GM23248 (cell line): Measurements from ENCODE around the gene VANGL1. TPM values are rescaled to one million over a fixed set of nuclear protein-coding genes. Genes with fewer than 3 reads are reported as not detected.

Experiments
- DNase-seq: peaks from one replicate; pipeline ENCODE4 v3.0.0-alpha.2; 2015
- H2AFZ ChIP-seq: fragments of 200-600 bp; sonication (generic); 2 replicates; pipeline ENCODE4 v1.6.1; 2016; ENCODE audit warnings: antibody characterized with exemption
- H3F3A ChIP-seq: fragments of 200-600 bp; sonication (generic); 2 replicates; pipeline ENCODE4 v1.6.1; 2016; ENCODE audit warnings: mild to moderate bottlenecking, antibody characterized with exemption, mixed run types; ENCODE audit not compliant: insufficient read depth
- H3K27ac ChIP-seq: fragments of 200-600 bp; sonication (generic); 2 replicates; pipeline ENCODE4 v1.5.1; 2016; ENCODE audit warnings: mild to moderate bottlenecking
- H3K27me3 ChIP-seq: fragments of 200-600 bp; sonication (generic); replicated peaks from 2 replicates; pipeline ENCODE4 v1.6.1; 2016; ENCODE audit warnings: mild to moderate bottlenecking; ENCODE audit not compliant: insufficient read depth
- H3K36me3 ChIP-seq: fragments of 200-600 bp; sonication (generic); 2 replicates; pipeline ENCODE4 v1.6.1; 2016; ENCODE audit warnings: low read depth, mild to moderate bottlenecking
- H3K4me1 ChIP-seq: fragments of 200-600 bp; sonication (generic); 2 replicates; pipeline ENCODE4 v1.6.1; 2016; ENCODE audit warnings: mild to moderate bottlenecking; ENCODE audit not compliant: insufficient read depth
- H3K4me2 ChIP-seq: fragments of 200-600 bp; sonication (generic); one replicate; pipeline ENCODE4 v1.6.1; 2016; ENCODE audit warnings: mild to moderate bottlenecking; ENCODE audit not compliant: unreplicated experiment
- H3K4me3 ChIP-seq: fragments of 200-600 bp; sonication (generic); 2 replicates; pipeline ENCODE4 v1.5.1; 2016; ENCODE audit warnings: mild to moderate bottlenecking
- H3K79me2 ChIP-seq: fragments of 200-600 bp; sonication (generic); 2 replicates; pipeline ENCODE4 v1.6.1; 2016; ENCODE audit warnings: mild to moderate bottlenecking; ENCODE audit not compliant: insufficient read depth
- H3K9ac ChIP-seq: fragments of 200-600 bp; sonication (generic); 2 replicates; pipeline ENCODE4 v1.6.1; 2016; ENCODE audit warnings: mild to moderate bottlenecking
- H3K9me2 ChIP-seq: fragments of 200-600 bp; sonication (generic); 2 replicates; pipeline ENCODE4 v1.6.1; 2016; ENCODE audit warnings: mixed run types, mild to moderate bottlenecking, moderate library complexity; ENCODE audit not compliant: insufficient read depth
- H3K9me3 ChIP-seq: fragments of 200-600 bp; sonication (generic); one replicate; pipeline ENCODE4 v1.6.1; 2017; ENCODE audit warnings: low read depth
- H4K20me1 ChIP-seq: fragments of 200-600 bp; sonication (generic); 2 replicates; pipeline ENCODE4 v1.6.0; 2016; ENCODE audit not compliant: insufficient read depth
- EZH2 ChIP-seq: fragments of 200-600 bp; sonication (generic); IDR thresholded peaks from 2 replicates; pipeline ENCODE4 v1.6.1; 2018; ENCODE audit warnings: antibody characterized with exemption, mild to moderate bottlenecking; ENCODE audit not compliant: insufficient read depth, poor library complexity, severe bottlenecking
- EZH2phosphoT487 ChIP-seq: fragments of 200-600 bp; sonication (generic); IDR thresholded peaks from 2 replicates; pipeline ENCODE4 v1.6.1; 2018; ENCODE audit warnings: antibody characterized with exemption, moderate library complexity, mild to moderate bottlenecking, low read depth; ENCODE audit not compliant: insufficient read depth
- WGBS, 2 experiments: methylation state at CpG; one replicate each; pipeline ENCODE4 v1.1.6; 2015 to 2017; ENCODE audit warnings: low lambda C conversion rate in 2 of 2, low coverage in 1 of 2; ENCODE audit errors: missing lambda C conversion rate in 2 of 2; 5-methylcytosine and 5-hydroxymethylcytosine counted together
- in situ Hi-C: fragments of 300-500 bp; cut with MboI; formaldehyde crosslinking; loops from 2 replicates; pipeline ENCODE4 v1.15.0; 2020
- polyA plus RNA-seq: library from polyadenylated mRNA; unstranded; fragments of >200 nt; fragmentation: Nextera tagmentation; extraction: Ambion mirVana; gene quantifications from 2 replicates; pipeline ENCODE4 v1.2.1, GENCODE V29; 2016
- total RNA-seq: library from RNA; depleted of rRNA; stranded (reverse); fragments of >200 nt; shearing (Covaris generic); gene quantifications from 2 replicates; pipeline ENCODE4 v1.2.3, GENCODE V29; 2014

The VANGL1 gene
- total and polyA plus RNA-seq, 2 experiments from 2014 or later, result 11.7 to 14.7 TPM

DNA sequence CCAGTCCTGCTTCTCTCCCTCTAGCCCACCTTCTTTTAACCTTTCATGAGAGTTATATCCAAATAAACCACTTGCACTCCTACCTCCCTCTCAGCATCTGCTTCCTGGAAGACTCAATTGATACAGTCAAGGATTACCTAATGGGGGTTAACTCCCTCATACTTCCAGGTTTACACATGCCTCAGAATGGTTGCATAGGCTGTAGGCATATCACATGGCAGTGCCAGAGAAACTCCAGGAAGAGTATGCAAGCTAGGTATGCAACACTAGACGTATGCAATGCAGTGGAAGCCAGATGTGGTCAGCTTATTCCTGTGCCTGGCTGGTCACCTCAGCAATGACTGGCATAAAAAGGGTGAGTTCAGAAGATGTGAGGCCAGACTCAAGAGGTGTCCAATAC is 32.7 kb upstream of the VANGL1 start:
- Histone ChIP-seq H3K27me3 (peaks cover 22% of the 10 kb centered on the region; the same call in 1 of the 2 replicates), H3K4me1 (no peaks in the 10 kb centered on the region), H3K9me3 (no peaks in the 10 kb centered on the region), H4K20me1 (no peaks in the 10 kb centered on the region), H3K36me3 (no peaks in the 10 kb centered on the region), H3K4me2 (no peak overlapping the region), H3K9ac (no peak overlapping the region), H3K79me2 (no peaks in the 10 kb centered on the region), H3K4me3 (no peak overlapping the region), H3K27ac (no peak overlapping the region), H3K9me2 (no peaks in the 10 kb centered on the region), H3F3A (no peaks in the 10 kb centered on the region), H2AFZ (no peak overlapping the region)
- DNase-seq, result no peak
- no peak for TF ChIP-seq EZH2phosphoT487
- no peak for TF ChIP-seq EZH2
- WGBS, 2 experiments, result 54 to 62% methylated on average over 1 of the region's 1 CpG
- in situ Hi-C loops, result loop anchor here (10.0 to 25.0 kb wide), 2 partner anchors 378 to 634 kb away; partner anchors contain the start of gene SLC22A15

- H3K9me3 ChIP-seq, result no peaks in the 10 kb centered on the region
- DNase-seq, result no peak
- H3K4me2 ChIP-seq, result no peak overlapping the region
- no peak for TF ChIP-seq EZH2phosphoT487
- no peak for TF ChIP-seq EZH2
- no peaks in the 10 kb centered on the region for H3K4me1 ChIP-seq
- no peak overlapping the region for H3K9ac ChIP-seq
- no peak overlapping the region for H3K27ac ChIP-seq
- H3K9me2 ChIP-seq, result no peaks in the 10 kb centered on the region
- H3K36me3 ChIP-seq, result no peaks in the 10 kb centered on the region
- in situ Hi-C loops, result loop anchor here (10.0 to 25.0 kb wide), 2 partner anchors 161 to 374 kb away; partner anchors contain the start of gene SLC22A15
- no peak overlapping the region for H3K4me3 ChIP-seq
- 71 to 78% methylated on average over 4 of the region's 4 CpGs for WGBS, 2 experiments
- no peaks in the 10 kb centered on the region for H3F3A ChIP-seq
- peaks cover 10% of the 10 kb centered on the region for H3K27me3 ChIP-seq
- H3K79me2 ChIP-seq, result no peaks in the 10 kb centered on the region
- H2AFZ ChIP-seq, result no peak overlapping the region
- H4K20me1 ChIP-seq, result no peaks in the 10 kb centered on the region
These were observed 28.0 kb upstream of the VANGL1 start for GRCh38 chr1:115613767-115614166.

GRCh38 chr1:115620453-115620852 is 21.3 kb upstream of the VANGL1 start:
- in situ Hi-C loops, result loop anchor here (25.0 kb wide), 1 partner anchor 367 kb away; the partner anchor contains the start of gene SLC22A15
- TF ChIP-seq EZH2, result no peak
- H3K79me2 ChIP-seq, result no peaks in the 10 kb centered on the region

DNA sequence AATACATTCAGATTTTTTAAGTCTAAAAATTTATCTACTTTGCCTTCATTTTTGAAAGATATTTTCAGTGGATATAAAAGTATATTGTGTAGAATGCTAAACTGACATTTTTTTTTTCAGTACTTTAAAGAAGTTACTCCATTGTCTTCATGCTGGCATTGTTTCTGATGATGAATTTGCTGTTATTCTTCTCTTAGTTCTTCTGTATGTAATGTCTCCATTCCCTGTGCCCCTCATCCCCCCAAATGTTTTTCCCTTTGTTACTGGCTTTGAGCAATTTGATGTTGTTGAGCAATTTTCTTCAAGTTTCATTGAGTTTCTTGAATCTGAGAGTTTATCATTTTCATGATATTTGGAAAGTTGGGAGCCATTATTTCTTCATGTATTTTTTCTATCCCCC is 20.8 kb upstream of the VANGL1 start:
- no peak overlapping the region for H2AFZ ChIP-seq
- no peaks in the 10 kb centered on the region; the same call in 1 of the 2 replicates for H3K27me3 ChIP-seq
- H3K36me3 ChIP-seq, result no peaks in the 10 kb centered on the region
- no peak overlapping the region for H3K27ac ChIP-seq
- no peaks in the 10 kb centered on the region for H3K79me2 ChIP-seq
- no peaks in the 10 kb centered on the region for H3K9me2 ChIP-seq
- H3K4me1 ChIP-seq, result no peaks in the 10 kb centered on the region
- H3K4me3 ChIP-seq, result no peak overlapping the region
- no peak for TF ChIP-seq EZH2phosphoT487
- TF ChIP-seq EZH2, result no peak
- in situ Hi-C loops, result loop anchor here (25.0 kb wide), 1 partner anchor 366 kb away; the partner anchor contains the start of gene SLC22A15
- H3K9ac ChIP-seq, result no peak overlapping the region
- H4K20me1 ChIP-seq, result no peaks in the 10 kb centered on the region
- no peaks in the 10 kb centered on the region for H3K9me3 ChIP-seq
- no peak for DNase-seq
- no peaks in the 10 kb centered on the region for H3F3A ChIP-seq
- no peak overlapping the region for H3K4me2 ChIP-seq

More at GRCh38 chr1:115620453-115620852, 21.3 kb upstream of the VANGL1 start:
- Histone ChIP-seq H3K36me3 (no peaks in the 10 kb centered on the region), H3K4me3 (no peak overlapping the region), H4K20me1 (no peaks in the 10 kb centered on the region), H3K9me3 (no peaks in the 10 kb centered on the region), H3K27ac (no peak overlapping the region), H3K4me1 (no peaks in the 10 kb centered on the region), H2AFZ (no peak overlapping the region), H3K4me2 (no peak overlapping the region), H3K9me2 (no peaks in the 10 kb centered on the region), H3K27me3 (no peaks in the 10 kb centered on the region; the same call in none of the 2 replicates), H3F3A (no peaks in the 10 kb centered on the region), H3K9ac (no peak overlapping the region)
- DNase-seq, result no peak

DNA sequence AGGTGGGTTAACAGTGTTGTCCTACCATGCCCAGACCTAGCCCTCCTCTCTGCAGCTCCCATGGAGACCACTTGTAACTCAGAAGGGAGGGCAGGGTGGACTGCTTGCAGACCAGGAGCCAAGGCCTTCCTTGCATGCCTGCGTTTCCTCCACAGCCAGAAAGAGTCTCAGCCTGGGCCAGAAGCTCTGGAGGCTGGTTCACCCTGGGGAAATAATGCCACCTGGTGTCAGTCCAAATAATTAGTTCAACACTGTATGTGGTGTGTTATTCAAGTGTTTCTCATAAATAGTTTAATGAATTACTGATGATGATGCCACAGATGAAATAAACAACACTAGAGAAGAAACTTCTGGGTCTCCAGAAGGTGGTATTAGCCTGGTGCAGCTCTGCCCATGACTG is 16.9 kb upstream of the VANGL1 start:
- H4K20me1 ChIP-seq, result no peaks in the 10 kb centered on the region
- WGBS, 2 experiments, result 31 to 33% methylated on average over 1 of the region's 1 CpG
- H3K36me3 ChIP-seq, result no peaks in the 10 kb centered on the region
- no peaks in the 10 kb centered on the region for H3F3A ChIP-seq
- H3K79me2 ChIP-seq, result no peaks in the 10 kb centered on the region
- H3K4me3 ChIP-seq, result no peak overlapping the region
- H3K9me3 ChIP-seq, result no peaks in the 10 kb centered on the region
- DNase-seq, result no peak
- no peak overlapping the region for H3K27ac ChIP-seq
- H3K27me3 ChIP-seq, result no peaks in the 10 kb centered on the region
- no peak overlapping the region for H2AFZ ChIP-seq
- no peak overlapping the region for H3K4me2 ChIP-seq
- no peak overlapping the region for H3K9ac ChIP-seq
- in situ Hi-C loops, result loop anchor here (25.0 kb wide), 1 partner anchor 362 kb away; the partner anchor contains the start of gene SLC22A15
- TF ChIP-seq EZH2 (no peak), EZH2phosphoT487 (no peak)
- H3K9me2 ChIP-seq, result no peaks in the 10 kb centered on the region
- H3K4me1 ChIP-seq, result no peaks in the 10 kb centered on the region
